Stimulated activated CD8-positive, alpha-beta memory T cell treated with anti-CD3 and anti-CD28 coated beads, Interleukin-15, amount 100 ng/mL, for 48 hours (primary cell): Measurements from ENCODE around the gene MRPL40.
A peak's percentile ranks its signal among the peaks of the same experiment; 100 is the strongest.
"Not testable (repeated sequence)": the region's sequence is repeated elsewhere in the genome, so short reads cannot be mapped to it uniquely, and the experiment has no call there.

Experiments used
- DNase-seq, 2 donors: peaks; one replicate each; pipeline ENCODE4 v3.0.0-alpha.2; 2020; ENCODE audit warnings: low read depth in 2 of 2

MRPL40 gene

DNA sequence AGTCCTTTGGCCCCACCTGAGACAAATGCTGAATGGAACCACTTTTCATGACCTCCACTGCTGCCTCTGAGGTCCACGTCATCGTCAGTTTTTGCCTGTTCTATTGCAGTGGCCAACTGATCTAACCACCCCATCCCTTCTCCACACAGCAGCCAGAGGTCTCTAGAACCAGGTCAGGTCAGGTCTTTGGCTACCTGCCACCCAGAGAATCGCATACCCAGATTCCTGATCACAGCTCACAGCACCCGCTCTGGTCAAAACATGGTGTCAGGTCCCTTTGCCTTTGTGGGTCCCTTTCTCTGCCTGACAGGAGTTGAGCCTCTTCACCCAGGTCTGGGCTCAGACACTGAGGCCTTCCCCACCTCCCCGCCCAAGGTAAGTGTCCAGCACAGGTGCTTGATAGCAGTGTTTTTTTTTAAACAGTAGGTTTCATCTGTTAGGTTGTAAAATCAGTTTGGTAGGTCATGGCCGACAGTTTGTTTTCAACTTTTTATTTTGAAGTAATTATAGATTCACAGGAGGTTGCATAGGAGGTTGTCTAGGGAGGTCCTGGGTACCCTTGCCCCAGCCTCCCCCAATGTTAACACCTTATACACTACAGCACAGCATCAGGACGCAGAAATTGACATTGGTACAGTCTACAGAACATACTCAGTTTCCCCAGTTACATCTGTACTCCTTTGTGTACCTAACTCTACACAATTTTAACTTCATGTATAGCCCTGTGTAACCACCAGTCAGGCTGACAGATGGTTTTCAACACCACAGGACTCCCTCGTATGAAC lies 8.3 kb downstream of the MRPL40 start:
- no peak for DNase-seq

DNA sequence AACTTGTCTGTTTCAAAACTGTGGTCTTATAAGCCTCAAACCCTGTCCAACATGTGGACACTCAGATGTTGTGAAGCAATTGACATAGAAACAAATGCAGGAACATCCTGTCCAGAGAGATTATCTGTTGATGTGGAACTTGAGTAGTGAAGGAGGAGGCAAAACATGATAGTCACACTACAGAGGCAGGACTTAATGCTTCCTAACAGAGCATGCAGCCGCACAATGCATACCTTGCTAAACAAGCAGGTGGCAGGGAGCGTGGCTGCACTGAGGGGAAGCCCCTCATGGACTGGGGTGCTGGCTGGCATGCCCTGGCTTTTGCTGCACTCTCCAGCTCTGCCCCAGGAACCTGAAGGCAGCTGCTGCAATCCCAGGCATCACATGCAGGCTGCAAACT lies 9.8 kb downstream of the MRPL40 start:
- no peak for DNase-seq

DNA sequence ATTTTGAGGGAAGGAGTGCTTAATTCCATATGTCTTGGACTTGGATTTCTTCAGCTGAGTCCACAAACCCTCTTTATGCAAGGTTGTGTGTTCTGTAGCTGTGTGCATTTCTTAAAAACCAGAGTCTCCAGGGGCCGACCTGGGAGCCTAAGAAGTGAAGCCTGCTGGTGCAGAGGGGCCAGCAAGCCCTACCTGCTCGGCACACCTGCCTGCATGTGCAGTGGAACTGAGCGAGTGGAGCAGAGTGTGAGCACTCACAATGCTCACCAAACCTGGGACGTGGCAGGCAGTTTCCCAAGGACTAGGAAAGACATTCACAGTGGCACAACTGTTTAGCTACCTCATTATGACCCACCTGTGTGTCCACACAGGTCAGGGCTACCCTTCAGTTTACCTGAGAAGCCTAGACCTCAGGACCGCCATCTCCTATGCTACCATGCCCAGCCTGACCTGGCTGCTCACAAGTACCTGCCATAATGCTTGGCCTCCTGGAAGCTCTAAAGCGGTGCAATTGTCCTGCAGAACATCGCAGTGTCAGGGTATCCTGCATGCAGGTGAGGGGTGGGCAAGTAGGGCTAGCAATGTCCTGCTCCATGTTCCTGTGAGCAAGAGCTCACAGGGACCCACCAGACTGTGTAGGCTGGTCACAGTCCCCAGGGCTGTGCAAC lies 11.3 kb downstream of the MRPL40 start:
- no peak for DNase-seq

DNA sequence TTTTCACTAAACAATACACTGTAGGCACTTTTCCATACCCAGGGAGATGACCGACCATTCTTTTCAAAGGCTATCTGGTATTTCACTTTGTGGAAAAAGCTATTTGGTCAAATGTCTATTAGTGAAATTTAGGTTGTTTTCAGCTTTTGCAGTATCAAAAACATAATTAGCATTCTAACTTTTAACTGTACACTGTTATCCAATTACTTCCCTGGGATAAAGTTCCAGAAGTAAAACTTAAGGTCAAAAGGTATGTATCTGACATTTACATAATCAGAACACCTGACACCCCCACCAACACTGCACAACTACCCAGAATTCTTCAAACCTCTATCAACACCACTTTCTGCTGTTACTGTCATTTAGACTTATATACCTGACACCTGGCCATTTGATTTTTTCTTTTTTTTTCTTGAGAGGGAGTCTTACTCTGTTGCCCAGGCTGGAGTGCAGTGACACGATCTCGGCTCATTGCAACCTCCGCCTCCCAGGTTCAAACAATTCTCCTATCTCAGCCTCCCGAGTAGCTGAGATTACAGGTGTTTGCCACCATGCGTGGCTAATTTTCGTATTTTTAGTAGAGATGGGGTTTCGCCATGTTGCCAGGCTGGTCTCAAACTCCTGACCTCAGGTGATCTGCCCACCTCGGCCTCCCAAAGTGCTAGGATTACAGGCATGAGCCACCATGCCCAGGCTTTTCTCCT lies 13.1 kb downstream of the MRPL40 start:
- not testable (repeated sequence) for DNase-seq

DNA sequence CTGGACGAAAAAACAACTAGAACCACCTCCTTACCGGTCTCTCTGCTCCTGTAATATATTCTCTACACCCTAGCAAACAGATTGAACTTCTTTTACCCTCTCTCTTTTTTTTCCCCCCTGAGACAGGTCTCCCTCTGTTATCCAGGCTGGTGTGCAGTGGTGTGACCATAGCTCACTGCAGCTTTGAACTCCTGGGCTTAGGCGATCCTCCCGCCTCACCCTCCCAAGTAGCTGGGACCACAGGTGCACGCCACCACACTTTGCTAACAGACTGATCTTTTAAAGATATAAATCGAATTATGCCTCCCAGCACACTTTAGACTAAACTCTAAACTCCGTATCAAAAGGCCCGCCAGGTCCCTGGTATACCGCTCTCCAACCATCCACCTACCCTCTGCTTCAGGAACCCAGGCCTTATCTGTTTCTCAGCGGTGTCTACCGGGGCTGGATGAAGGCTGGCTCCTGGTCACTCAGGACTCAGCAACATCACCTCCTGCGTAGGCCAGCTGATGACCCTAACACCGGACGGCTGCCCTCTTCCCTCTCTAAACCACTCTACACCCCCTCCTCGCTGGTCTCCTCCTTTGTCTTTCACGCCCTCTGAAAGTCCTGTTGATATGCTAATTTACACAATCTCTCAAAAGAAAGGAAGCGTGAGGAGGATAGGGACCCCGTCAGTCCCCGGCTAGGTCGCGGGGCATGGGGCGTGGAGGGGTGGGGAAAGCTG lies 14.4 kb downstream of the MRPL40 start:
- DNase-seq = no peak

DNA sequence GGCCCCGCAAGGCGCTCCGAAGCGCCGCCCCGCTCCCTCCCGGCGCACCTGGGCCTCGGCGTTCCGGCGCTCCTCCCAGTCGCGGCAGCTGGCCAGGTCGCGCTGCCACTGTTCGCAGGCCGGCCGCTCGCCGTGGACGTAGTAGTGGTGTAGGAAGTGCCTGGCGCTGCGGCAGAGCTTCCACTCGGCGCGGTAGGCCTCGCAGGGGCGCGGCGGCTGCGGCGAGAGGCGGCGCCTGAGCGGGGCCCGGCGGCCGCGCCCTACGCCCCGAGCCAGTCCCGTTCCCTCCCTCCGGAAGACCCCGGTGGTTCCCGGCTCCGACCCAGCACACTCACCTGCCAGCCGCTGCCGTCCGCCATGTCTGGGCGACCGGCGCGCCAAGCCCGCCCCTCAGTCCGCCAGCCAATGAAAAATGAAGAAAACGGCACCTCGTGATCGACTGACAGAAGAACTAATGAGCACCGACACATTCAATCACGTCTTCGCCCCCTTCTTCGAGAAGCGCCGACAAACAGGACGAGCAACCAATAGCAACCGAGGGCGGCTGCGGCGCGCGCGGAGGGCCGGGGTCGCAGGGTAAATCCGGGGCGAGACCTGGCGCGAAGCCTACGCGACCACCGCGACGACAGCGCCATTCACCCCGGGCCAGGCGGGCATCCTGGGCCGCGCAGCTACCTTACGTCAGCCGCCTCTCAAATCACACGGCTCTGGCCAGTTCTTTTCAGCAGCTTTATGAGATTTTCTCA lies 15.2 kb downstream of the MRPL40 start, which contains the start of gene C22orf39:
Gene C22orf39 (minus strand): TSS at position 382 of the 746 bp plus-strand sequence. CDS start 23 bp downstream, at position 359.
- DNase-seq = peak; percentile 78 to 81

DNA sequence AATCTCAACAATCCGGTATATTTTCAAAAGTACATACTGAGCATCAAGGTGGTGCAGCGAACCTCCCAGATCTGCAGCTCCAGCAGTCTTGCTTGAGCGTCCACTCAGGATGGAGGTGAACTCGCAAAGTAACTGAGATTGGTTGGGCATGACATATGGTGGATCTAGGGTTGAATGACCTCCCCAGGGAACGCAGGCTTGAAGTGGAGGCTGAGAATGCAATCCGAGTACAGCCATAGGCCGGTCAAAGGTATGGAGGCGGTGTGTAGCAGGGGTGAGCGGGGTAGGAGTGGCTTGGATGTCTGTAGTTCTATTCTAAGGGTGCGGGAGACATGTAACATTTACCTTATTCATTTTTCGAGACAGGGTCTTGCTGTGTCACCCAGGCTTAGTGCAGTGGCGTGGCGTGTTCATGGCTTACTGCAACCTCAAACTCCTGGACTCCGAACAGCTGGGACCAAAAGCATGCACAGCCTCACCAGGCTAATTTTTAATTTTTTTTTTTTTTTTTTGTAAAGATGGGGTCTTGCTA lies 15.8 kb downstream of the MRPL40 start:
- DNase-seq = no peak

DNA sequence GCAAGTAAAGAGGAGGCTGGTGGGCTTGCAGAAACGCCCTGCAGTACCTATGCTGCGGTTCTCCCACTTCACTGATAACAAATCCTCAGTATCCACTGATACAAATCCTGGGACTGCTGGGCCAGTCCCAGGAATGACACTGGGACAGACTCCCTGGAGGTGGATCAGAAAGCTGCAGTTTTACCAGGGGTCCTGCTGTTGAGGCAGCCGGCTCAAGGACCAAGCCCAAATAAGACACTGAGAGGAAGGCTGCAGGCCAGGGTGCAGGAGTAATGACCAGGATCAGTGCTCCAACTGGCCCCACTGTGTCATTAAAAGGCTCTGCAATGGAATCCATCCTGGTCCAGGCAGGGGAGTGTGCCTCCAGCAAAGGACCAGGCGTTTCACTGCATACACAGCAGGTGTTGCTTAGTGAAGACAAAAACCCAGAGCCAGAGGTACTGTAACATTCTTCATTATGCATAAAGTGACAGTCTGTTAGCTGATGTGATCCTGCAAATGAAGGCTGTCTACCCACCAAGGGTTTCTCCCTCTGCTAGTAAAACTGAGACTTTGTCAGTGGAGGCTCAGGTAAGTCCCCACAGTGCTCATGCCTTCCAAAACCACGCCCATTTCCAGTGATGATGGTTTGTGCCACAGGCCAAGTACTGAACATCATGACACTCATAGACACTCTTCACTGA lies 16.5 kb downstream of the MRPL40 start:
- DNase-seq = peak in 1 of 2 donors; percentile 49

DNA sequence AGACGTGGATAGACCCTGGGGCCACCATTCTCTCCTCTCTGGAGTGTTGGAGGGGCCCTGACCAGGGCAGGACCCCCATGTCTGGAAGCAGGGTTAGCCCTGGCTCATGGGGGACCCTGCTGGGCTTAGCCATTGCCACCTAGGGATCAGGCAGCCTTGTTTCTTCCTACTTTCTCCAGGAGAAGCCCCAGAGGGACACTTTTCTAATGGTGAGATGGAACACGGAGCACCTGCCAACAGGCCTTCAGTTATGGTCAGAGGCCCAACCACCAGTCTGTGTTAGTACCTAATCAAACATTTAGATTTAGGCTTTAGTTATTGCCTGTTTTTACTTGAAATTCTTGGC lies 17.1 kb downstream of the MRPL40 start:
- DNase-seq = no peak

DNA sequence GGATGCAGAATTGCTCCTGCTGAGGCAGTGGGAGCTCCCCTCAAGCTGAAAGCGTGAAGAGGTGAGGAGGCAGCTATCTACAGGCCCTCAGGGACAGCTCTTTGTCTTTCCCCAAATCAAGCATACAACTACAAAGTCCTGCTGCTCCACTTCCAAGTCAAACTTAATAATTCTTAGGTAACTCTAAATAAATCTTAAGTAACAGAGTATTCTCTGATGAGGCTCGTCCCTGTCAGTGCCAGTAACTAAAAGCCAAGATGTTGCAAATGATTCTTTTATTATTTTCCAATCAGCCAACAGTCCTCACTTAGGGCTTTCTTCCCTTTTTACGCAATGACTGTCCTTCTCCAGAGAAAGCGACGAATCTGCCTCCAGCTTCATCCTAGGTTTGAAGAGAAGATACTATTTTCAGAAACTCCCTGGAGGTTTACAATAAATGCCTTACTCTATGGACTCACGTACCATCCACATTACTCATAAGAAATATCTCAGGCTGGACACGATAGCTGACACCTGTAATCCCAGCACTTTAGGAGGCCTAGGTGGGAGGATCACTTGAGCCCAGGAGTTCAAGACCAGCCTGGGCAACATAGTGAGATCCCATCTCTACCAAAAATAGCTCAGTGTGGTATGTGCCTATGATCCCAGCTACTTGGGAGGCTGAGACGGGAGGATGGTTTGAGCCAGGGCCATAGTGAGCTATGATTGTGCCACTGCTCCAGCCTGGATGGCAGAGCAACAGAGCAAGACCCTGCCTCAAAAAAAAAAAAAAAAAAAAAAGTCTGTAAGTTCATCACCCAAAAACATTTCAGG lies 18.2 kb downstream of the MRPL40 start:
- DNase-seq = no peak

DNA sequence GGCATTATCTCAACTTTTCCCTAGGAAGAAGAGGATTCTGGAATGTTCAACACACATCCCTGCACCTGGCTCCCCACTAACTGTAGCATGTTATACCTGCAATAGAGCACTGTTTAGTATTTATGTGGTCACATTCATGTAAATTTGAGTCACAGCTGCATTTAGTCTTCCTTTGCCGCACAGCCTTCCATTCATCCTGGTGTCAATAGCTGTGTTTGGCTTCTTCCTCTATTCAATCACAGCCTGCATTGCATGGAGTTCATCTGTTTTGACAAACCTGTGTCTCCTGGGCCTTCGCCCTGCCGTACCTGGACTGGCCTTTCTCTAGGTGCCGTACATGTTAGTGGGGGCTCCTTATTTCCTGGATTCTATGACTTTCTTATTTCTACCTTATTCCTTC lies 19.2 kb downstream of the MRPL40 start:
- DNase-seq = no peak

DNA sequence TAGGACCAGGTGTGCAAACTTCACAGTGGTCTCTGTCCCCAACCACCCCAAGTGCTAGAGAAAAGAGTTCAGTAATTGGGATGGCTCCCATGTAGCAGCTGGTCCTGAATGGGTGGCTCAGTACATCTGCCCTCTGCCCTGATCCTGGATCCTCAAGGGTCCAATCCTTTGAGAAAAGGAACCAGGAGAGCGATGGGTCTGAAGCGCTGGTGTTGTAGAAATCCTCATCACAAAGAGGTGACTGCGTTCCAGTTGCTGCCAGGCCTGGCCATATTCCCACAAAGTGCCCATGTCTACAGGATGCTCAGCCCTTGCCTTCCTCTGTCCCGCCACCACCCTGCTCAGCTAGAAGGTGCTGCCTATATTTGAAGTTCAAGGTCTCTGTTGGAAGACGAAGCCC lies 21.4 kb downstream of the MRPL40 start:
- no peak for DNase-seq

DNA sequence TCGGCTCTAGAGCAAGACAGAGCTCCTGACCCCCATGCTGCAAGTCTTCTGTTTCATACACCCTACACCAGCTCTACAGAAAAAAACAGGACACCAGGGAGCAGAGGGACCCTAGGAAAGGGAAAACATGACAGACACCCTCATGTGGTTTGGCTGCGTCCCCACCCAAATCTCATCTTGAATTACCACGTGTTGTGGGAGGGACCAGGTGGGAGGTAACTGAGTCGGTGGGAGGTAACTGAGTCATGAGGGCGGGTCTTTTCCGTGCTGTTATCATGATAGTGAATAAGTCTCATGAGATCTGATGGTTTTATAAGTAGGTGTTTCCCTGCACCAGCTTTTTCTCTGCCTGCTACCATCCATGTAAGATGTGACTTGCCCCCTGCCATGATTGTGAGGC lies 21.8 kb downstream of the MRPL40 start:
- DNase-seq = no peak

DNA sequence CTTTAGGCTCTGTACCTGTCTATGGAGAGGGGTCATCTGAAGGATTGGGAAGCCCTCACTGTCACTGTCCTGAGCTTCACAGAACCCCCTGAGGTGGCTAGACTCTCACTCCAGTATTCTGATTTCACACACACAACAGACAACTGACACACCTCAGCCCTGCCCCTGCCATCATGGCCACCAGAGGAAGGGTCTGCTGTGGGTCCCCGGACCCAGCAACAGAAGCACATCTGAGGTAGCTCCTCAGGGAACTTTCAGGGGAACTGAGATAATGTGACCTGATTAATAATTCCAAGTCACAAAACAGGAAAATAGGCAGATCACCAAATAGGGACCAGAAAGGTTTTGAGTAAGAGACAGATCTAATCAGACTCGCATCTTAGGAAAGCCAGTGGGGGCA lies 22.7 kb downstream of the MRPL40 start:
- no peak for DNase-seq

DNA sequence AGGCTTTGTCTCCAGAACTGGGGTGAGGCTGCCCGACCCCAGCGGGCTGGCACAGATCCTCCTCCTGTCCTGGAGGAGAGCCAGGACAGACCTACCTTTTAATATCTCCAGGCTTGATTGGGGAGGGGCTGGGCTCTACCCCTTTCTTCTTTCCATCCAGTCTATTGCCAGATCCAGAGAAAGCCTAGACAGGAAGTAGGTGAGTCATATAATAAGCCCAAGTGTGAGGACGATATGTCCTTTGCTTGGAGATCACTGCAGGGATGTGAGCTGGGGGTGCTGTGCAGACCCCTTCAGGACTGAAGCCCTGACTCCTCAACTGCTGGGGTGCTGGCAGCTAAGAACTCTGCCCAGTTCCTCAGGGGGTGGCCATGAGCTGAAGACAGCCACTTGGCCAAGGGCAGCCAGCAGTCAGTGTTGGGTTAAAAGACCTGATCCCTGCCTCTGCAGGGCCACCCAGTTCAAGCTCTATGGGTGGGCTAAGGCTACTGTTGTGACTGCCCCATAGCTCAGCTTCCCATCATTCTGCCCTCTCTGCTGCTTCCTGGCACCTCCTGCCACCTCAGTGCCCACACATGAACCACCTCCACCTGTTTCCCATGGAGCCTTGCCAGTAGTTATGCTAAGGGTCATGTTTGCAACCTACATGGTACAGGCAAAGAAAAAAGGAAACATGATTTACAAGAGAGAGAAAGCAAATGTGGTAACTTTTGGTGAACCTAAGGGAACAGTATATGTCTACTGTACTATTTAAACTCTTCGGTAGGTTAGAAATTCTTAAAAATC lies 23.4 kb downstream of the MRPL40 start:
- DNase-seq = no peak

DNA sequence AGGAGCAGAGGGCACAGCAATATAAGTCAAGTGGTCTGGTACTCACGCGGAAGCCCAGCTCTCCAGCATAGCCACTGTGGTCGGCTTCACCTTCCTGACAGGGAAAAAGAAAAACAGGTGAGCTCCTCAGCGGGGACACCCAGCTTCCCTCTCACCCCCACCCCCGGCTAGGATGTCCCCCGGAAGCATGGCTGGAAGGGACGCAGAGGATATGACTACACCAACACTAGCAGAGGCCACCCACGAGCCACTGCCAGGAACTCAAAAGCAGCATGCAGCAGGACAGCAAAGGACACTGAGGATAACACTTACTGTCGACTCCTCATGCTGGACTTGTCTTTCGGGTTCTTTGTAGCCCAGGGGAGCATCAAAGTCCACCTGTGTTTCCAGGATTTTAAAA lies 24.2 kb downstream of the MRPL40 start:
- DNase-seq = no peak

DNA sequence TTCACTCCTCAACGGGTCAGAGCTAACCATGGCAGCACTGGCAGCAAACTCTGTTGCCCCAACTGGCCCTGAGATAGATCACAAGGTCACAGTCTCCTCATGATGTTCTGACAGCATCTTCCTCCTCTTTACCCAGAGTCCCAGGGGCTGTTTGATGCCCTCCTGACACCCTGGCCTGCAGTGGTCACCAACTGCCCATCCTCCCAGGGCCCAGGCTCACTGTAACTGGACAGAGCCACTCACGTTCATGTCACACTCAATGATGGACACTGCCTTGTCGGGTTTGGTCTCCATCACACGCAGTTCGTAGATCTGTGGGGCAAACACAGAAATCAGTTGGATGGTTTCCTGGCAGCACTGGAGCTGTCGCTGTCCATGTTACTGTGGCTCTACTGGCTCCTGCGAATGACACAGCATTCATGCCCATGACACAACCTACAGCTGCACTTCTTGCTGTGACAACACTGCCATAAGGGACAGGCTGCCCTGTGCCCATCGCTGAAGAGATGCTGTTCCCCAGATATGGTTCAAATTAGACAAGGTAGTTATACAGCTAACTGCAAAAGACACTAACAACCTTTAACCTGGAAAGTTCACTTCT lies 25.6 kb downstream of the MRPL40 start:
- DNase-seq = no peak

DNA sequence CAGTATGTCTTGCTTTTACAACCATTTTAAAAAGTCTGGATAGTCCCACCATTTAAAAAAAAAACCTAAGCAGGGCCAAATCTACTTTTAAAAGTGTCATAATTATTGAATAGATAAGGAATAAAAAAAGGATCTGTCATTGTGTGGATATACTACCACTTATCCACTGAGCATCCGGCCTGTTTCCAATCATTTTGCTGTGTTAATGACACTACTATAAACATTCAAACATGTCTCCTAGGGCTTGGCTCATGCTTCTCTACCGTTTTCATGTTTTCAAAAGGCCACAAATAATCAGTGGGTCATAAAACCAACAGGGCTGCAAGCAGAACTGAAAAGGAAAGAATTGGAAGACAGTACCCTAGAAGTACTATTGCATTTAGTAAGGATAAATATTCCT lies 27.7 kb downstream of the MRPL40 start:
- no peak for DNase-seq

DNA sequence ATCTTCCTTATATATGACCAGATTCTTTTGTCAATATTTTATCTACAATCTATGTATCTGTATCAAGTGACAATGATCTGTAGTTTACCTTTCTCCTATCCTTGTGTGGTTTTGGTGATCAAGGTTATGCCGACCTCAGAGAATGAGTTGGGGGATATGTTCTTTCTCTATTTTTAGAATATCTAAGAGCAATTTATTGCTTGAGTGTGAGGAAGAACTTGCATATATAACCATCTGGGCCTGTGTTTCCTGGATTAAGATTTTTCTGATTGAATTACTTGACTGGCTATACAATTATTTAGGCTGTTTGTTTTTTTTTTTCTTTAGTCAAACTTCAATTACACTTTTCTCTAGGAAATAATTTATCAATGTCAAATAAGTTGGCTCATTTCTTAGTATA lies 29.2 kb downstream of the MRPL40 start:
- DNase-seq = no peak
